Head of caudate nucleus (tissue), 42 donors: ENCODE data around the gene ANTKMT.
"Not testable (repeated sequence)": the region's sequence is repeated elsewhere in the genome, so short reads cannot be mapped to it uniquely, and the experiment has no call there.

Source experiments
- DNase-seq, 42 donors: peaks; one replicate each; pipeline versions ENCODE4 v3.0.0 to v3.0.0-alpha.2; 2020 to 2021; ENCODE audit warnings: mixed read lengths in 7 of 42
- intact Hi-C: fragments of 100-400 bp; cut with DNase I; formaldehyde crosslinking; loops from one replicate; pipeline ENCODE4 v1.15.0; 2022

The ANTKMT gene

DNA sequence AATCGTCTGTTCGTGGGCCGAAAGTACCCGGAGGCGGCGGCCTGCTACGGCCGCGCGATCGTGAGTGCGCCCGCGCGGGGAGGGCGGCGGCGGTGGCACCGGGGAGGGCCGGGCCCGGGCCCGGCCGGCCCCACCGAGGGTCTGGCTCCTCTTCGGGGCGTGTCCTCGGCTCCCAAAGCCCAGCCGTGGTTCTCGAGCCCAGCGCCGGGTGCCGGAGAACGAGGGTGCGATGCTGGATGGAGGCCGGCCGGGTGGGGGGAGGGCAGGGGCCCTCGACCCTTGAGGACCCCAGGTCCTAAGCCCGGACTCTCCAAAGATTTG lies 40.4 kb upstream of the ANTKMT start:
- intact Hi-C loops: no loop called here
- DNase-seq: no peak

- intact Hi-C loops: no loop called here
- no peak for DNase-seq
Measured at GRCh38 chr16:680967-681745, 39.8 kb upstream of the ANTKMT start.

GRCh38 chr16:681746-682427 lies 39.1 kb upstream of the ANTKMT start:
- DNase-seq: no peak
- intact Hi-C loops: no loop called here

GRCh38 chr16:682493-683395 lies 38.2 kb upstream of the ANTKMT start:
- intact Hi-C loops: no loop called here
- DNase-seq: no peak

- DNase-seq: no peak
- intact Hi-C loops: no loop called here
Measured at GRCh38 chr16:683396-684070, 37.4 kb upstream of the ANTKMT start.

DNA sequence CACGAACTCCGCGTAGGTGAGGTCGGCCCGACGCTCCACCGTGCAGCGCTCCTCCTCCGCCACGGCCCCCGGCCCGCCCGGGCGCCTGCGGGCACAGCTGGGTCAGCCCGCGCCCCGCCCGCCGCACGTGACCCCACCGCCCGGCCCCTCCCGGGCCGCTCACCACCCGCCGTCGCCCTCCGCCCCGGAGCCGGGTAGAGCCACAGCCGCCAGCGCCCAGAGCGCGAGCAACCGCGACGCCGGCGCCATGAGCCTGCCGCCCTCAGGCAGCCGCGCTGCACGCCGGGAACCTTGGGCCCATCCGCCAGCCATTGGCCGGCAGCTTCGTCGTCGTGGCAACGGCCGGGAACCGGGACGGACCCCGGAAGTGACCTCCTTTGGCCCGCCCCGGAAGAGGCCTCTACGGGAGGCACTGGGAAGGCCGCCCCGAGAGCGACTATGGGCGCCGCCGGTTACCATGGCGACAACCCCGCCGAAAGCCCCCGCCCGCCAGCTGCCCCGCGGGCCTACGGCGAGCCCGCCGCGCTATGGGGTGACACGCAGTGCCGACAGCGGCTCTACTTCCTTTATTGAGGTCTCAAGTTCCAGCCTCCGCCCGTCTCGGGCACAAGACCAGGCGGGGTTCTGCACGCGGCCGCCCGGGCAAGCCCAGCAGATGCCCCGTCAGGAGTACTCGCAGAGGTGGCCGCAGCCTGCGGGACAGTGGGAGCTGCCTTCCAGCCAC lies 36.7 kb upstream of the ANTKMT start, which contains the start of gene JMJD8:
Gene JMJD8, minus strand, starts transcription at position 264 of the 724 bp plus-strand sequence. Its CDS starts 15 bp downstream, at position 249.
- DNase-seq: peak; percentile 92 to 99 (median 98)
- intact Hi-C loops: no loop called here

GRCh38 chr16:684961-685696 lies 35.8 kb upstream of the ANTKMT start:
- no peak for DNase-seq
- intact Hi-C loops: no loop called here

- DNase-seq: no peak
- intact Hi-C loops: no loop called here
Measured at GRCh38 chr16:685967-686366, 35.0 kb upstream of the ANTKMT start.

DNA sequence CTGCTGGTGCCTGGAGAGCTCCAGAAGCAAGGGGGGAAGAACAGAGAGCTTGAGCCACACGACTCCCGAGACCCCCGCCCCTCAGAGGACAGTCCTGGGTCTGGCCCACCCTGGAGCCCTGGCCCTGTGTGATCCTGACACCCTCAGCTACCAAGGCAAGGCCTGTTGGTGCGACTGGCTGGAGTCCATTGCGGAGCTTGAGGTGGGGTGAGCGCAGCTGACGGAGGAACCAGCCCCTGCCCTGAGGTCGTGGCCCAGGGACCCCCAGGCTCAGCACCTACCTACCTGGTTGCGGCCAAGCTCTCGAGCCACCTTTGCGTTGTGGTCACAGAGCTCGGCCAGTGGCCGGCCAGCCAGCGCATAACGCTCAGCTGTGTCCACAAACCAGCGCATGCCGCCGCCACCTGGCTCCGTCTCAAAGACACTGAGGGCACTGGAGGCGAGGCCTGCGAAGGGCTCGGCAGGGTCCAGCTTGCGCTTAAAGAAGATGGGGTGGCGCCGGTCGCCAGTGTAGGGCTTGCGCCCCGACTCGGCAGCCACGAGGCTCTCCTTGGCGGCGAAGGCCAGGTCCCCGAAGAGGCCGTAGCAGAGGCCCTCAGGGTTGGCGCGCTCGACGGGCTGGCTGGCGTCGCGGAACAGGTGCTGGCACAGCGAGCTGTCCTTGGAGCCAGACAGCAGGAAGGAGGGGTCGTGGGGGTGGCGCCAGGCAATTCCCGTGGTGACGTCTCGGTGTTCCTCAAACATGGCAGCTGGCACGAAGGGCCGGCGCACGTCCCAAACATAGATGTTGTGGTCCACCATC lies 34.3 kb upstream of the ANTKMT start:
- intact Hi-C loops: no loop called here

DNA sequence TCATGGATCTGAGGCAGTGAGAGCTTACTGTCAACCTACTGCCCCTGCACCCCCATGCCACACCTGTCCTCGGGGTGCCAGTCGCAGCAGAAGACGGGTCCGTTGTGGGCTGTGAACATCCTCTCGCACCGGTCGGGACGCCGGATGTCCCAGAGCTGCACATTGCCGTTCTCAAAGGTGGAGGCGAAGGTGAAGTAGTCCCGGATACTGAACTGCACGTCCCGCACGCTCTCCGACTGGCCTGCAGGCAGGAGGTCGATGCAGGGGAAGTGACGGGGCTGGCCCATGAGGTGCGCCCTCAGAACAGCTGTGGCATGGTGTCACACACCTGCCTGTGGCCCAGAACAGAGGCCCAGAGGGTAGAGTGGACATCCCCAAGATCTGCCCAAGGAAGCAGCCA lies 33.4 kb upstream of the ANTKMT start:
- DNase-seq: no peak
- intact Hi-C loops: no loop called here

More for the DNA sequence above, 34.3 kb upstream of the ANTKMT start:
- no peak for DNase-seq

DNA sequence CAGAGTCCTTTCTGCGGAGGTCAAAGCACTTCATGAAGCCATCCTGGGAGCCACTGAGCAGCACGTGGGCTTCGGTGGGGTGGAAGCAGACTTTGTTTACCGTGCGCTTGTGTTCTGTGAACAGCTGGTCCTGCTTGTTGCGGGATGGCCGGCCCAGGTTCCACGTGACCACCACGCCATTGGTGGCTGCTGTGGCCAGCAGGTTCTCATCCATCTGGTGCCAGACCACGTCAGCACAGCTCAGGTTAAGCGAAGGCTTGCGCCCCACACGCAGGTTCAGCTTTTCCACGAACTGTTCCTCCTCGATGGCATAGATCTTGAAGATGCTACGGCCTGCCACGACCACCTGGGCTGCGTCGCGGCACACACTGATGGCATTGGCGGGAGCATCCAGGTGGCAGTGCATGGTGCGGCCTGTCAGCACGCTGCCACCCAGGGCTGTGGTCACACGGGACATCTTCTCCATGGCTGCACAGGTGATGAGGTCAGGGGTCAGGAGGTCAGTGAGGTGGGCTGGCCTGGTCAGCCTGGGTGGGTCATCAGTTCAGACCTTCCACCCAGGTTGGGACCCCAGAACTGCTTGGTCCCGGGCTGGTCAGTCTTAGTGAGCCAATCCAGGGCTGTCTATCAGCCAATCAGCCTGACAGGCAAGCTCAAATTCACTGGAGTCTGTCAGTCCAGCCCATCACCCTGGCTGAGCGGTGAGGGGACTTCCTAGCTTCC lies 31.6 kb upstream of the ANTKMT start:
- DNase-seq: no peak
- intact Hi-C loops: no loop called here

DNA sequence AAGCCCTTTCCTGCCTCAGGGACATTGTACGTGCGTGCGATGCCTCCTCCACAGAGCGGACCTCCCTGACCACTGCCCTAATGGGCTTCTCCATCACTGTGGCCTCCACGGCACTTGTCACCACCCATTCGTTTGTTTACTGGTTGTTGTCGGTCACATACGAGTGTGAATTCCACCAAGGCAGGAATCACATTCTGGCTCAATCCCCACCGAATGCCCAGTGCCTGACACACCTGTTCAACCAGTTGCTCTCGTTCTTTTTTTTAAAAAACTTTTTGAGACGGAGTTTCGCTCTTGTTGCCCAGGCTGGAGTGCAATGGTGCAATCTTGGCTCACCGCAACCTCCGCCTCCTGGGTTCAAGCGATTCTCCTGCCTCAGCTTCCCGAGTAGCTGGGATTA lies 29.7 kb upstream of the ANTKMT start:
- intact Hi-C loops, DNase-seq: not testable (repeated sequence)

DNA sequence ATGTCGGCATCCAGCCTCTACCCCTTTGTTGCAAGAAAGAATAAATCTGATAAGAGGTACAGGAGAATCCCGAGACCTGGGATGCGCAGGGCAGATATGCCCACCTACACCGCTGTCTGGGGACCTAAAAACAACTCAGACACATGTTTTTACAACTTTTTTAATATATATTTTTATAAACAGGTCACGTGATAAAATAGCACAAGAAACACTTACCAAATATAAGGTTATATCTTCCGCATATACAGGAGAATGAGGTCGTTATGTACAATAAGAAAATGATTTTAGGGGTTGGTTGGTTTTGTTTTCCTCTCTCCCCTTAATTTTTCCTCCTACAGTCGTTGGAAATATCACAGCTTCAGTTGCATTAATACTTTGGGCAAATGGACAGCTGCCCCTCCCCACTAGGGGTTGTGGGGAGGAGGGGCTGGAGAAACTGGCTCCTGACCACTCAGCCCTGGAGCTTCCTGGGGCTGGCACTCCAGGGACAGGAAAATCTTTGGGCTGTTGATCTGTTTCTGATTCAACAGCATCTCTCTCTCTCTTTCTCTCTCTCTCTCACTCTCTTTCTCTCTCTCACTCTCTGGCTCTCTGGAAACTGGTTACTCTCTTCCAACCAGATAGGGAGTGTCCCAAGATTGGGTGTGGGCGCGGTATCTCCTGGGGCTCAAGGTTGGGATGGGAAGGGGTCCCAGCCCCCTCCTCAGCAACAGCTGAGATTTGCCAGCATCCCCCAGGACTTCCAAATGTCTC lies 28.4 kb upstream of the ANTKMT start:
- intact Hi-C loops: no loop called here
- DNase-seq: no peak

GRCh38 chr16:693364-693763 lies 27.6 kb upstream of the ANTKMT start:
- no peak for DNase-seq
- intact Hi-C loops: no loop called here

DNA sequence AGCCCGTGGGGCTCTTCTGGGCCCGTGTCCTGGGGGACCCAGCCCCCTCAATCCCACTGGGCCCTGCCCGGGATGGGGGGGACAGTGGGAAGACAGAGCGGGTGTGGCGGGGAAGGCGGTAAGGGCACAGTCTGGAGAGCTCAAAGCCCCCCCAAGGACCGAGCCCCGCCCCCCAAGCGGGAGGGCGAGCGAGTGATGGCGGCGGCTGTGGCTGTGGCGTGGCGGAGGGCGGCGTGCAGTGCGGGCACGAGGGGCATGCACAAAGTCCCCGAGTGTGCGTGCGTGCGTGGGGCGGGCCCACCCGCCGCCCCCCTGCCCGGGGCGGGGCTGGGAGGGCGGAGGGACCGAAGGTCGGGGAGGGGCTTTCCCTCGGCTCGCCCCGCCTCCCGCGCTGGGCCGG lies 27.2 kb upstream of the ANTKMT start:
- intact Hi-C loops: no loop called here
- DNase-seq: no peak
